Measurements from ENCODE around the gene TSHZ2.

TSHZ2 gene

DNA sequence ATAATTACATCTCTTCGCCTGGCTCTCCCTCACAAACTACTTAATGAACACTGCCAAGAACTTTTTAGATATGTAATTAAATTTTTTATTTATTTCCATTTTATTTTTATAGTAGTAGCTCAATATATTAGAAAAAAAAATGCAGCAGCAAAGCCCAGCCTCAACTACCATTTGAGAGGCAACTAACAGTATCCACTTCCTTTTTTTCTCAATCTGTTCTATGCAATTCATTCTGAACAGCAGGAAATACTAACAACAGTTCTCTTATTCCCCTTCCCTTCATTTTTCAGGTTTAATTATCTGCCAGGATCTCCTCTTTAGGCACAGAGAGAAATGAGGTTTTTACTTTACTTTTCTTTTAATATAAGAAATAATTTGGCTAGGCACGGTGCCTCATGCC lies 508.8 kb downstream of the TSHZ2 start:
- H3K4me2 ChIP-seq (ENCODE audit: low read length), result no peak overlapping the region
- no peak overlapping the region for H2AFZ ChIP-seq (ENCODE audit: low read depth, low read length)
- no peaks in the 10 kb centered on the region for H3K79me2 ChIP-seq (ENCODE audit: low read length)
- H3K27ac ChIP-seq (ENCODE audit: low read length), result no peak overlapping the region
- no peaks in the 10 kb centered on the region for H3K36me3 ChIP-seq (replicated peaks; ENCODE audit: low read depth, low read length)
- no peaks in the 10 kb centered on the region for H3K4me1 ChIP-seq (ENCODE audit: low read length)
- H4K20me1 ChIP-seq (ENCODE audit: insufficient read depth, low read length), result no peaks in the 10 kb centered on the region
- H3K9me3 ChIP-seq (ENCODE audit: insufficient read depth, low read length), result no peaks in the 10 kb centered on the region
- no peak overlapping the region for H3K9ac ChIP-seq (ENCODE audit: low read length)
- H3K4me3 ChIP-seq (ENCODE audit: low read length), result no peak overlapping the region
- no peaks in the 10 kb centered on the region for H3K27me3 ChIP-seq (ENCODE audit: low read depth, low read length)
- TF ChIP-seq EZH2phosphoT487 (IDR thresholded peaks at IDR 0.05; ENCODE audit: low read depth), result no peak
- TF ChIP-seq, protein P1, sequence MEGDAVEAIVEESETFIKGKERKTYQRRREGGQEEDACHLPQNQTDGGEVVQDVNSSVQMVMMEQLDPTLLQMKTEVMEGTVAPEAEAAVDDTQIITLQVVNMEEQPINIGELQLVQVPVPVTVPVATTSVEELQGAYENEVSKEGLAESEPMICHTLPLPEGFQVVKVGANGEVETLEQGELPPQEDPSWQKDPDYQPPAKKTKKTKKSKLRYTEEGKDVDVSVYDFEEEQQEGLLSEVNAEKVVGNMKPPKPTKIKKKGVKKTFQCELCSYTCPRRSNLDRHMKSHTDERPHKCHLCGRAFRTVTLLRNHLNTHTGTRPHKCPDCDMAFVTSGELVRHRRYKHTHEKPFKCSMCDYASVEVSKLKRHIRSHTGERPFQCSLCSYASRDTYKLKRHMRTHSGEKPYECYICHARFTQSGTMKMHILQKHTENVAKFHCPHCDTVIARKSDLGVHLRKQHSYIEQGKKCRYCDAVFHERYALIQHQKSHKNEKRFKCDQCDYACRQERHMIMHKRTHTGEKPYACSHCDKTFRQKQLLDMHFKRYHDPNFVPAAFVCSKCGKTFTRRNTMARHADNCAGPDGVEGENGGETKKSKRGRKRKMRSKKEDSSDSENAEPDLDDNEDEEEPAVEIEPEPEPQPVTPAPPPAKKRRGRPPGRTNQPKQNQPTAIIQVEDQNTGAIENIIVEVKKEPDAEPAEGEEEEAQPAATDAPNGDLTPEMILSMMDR (IDR thresholded peaks at IDR 0.05; ENCODE audit: low read depth, low read length), result no peak

DNA sequence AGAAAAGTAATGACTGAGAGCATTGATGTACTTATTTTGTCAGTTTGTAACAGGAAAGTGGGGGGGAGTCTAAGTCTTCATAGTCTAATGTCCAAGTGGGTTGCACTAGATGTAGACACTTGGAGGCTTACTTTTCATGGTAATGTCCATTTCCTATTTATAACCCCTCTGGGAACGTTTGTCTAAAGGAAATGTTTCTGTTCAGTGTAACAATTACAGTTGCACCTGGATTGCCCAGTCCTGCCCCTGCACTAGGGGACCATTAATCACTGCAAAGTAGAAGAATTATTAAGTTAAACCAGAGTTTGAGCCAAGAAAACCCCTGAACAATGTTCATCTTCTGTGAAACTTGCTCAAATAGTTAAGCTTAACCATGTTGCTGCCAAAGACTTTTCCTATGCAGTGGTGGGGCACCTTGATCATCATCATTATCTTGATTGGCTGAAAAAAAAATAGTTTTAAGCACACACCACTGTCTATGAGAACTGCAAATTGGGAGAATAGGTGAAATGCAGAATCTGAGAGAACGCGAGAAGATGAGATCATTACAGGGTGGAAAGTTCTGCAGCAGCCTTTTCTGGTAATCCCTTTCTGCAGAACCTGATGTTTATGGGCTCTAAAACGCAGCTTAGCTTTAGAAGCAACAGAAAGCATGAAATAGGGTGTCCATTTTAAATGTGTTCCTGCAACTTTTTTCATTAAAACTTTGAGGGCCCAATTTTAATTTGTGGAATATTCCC lies 515.5 kb downstream of the TSHZ2 start:
- TF ChIP-seq EZH2phosphoT487 (IDR thresholded peaks at IDR 0.05; ENCODE audit: low read depth), result no peak
- TF ChIP-seq, protein P1 (IDR thresholded peaks at IDR 0.05; ENCODE audit: low read depth, low read length), result no peak

GRCh38 chr20:53488775-53489272 lies 516.7 kb downstream of the TSHZ2 start:
- Histone ChIP-seq H3K27ac (ENCODE audit: low read length) (no peak overlapping the region), H3K4me2 (ENCODE audit: low read length) (no peak overlapping the region), H3K27me3 (ENCODE audit: low read depth, low read length) (no peaks in the 10 kb centered on the region), H3K9ac (ENCODE audit: low read length) (no peak overlapping the region), H3K4me1 (ENCODE audit: low read length) (peaks cover 23% of the 10 kb centered on the region), H4K20me1 (ENCODE audit: insufficient read depth, low read length) (no peaks in the 10 kb centered on the region), H2AFZ (ENCODE audit: low read depth, low read length) (no peak overlapping the region), H3K79me2 (ENCODE audit: low read length) (no peaks in the 10 kb centered on the region), H3K36me3 (replicated peaks; ENCODE audit: low read depth, low read length) (no peaks in the 10 kb centered on the region), H3K9me3 (ENCODE audit: insufficient read depth, low read length) (no peaks in the 10 kb centered on the region), H3K4me3 (ENCODE audit: low read length) (no peak overlapping the region)
- TF ChIP-seq, protein P1 (IDR thresholded peaks at IDR 0.05; ENCODE audit: low read depth, low read length), result no peak
- no peak for TF ChIP-seq EZH2phosphoT487 (IDR thresholded peaks at IDR 0.05; ENCODE audit: low read depth)

More for the DNA sequence above, 515.5 kb downstream of the TSHZ2 start:
- Histone ChIP-seq H3K9ac (ENCODE audit: low read length) (no peak overlapping the region), H2AFZ (ENCODE audit: low read depth, low read length) (no peak overlapping the region), H3K27ac (ENCODE audit: low read length) (no peak overlapping the region), H3K4me2 (ENCODE audit: low read length) (0 out of 2 replicates have a peak overlapping the region, but pooled peaks have one; percentile 4), H3K79me2 (ENCODE audit: low read length) (no peaks in the 10 kb centered on the region), H3K36me3 (replicated peaks; ENCODE audit: low read depth, low read length) (no peaks in the 10 kb centered on the region), H3K9me3 (ENCODE audit: insufficient read depth, low read length) (no peaks in the 10 kb centered on the region), H4K20me1 (ENCODE audit: insufficient read depth, low read length) (no peaks in the 10 kb centered on the region), H3K4me1 (ENCODE audit: low read length) (peaks cover 22% of the 10 kb centered on the region), H3K4me3 (ENCODE audit: low read length) (no peak overlapping the region), H3K27me3 (ENCODE audit: low read depth, low read length) (no peaks in the 10 kb centered on the region)

DNA sequence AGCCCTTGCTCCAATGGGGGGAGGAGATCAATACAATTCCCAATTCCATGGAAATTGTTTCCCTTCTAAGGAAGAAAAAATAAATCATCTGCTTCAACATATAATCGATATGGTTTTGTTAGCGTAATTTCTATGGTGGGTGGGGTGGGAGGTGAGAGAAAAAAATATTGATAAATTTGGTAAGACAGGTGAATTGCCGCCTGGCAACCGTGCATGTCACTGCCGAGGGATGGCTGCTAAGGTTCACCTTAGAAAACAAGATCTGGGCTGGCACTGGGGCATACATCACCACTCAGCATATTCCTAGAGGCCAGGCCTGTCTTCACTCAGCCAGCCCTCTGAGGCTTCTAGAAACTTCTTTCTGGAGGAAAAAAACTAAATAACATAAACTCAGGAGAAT lies 517.4 kb downstream of the TSHZ2 start:
- no peak overlapping the region for H3K27ac ChIP-seq (ENCODE audit: low read length)
- no peaks in the 10 kb centered on the region for H4K20me1 ChIP-seq (ENCODE audit: insufficient read depth, low read length)
- H2AFZ ChIP-seq (ENCODE audit: low read depth, low read length), result no peak overlapping the region
- H3K36me3 ChIP-seq (replicated peaks; ENCODE audit: low read depth, low read length), result no peaks in the 10 kb centered on the region
- TF ChIP-seq, protein P1 (IDR thresholded peaks at IDR 0.05; ENCODE audit: low read depth, low read length), result no peak
- no peaks in the 10 kb centered on the region for H3K9me3 ChIP-seq (ENCODE audit: insufficient read depth, low read length)
- peaks cover 27% of the 10 kb centered on the region for H3K4me1 ChIP-seq (ENCODE audit: low read length)
- no peak overlapping the region for H3K4me2 ChIP-seq (ENCODE audit: low read length)
- H3K79me2 ChIP-seq (ENCODE audit: low read length), result no peaks in the 10 kb centered on the region
- H3K4me3 ChIP-seq (ENCODE audit: low read length), result no peak overlapping the region
- no peaks in the 10 kb centered on the region for H3K27me3 ChIP-seq (ENCODE audit: low read depth, low read length)
- no peak overlapping the region for H3K9ac ChIP-seq (ENCODE audit: low read length)
